ENCODE results near the gene ESYT1. TPM values are rescaled to one million over a fixed set of nuclear protein-coding genes. Genes with fewer than 3 reads are reported as not detected.
"Not testable (repeated sequence)": the region's sequence is repeated elsewhere in the genome, so short reads cannot be mapped to it uniquely, and the experiment has no call there.

ESYT1 gene
- total and polyA plus RNA-seq, 2 donors (not counting 3 experiments of a cell fraction or from before 2014, with no cell fraction given), result 161 to 234 TPM

- Histone ChIP-seq H3K27ac (ENCODE audit: insufficient read depth, low read depth, low read length) (peak overlapping the region; percentile 86), H3K4me1 (ENCODE audit: control insufficient read depth, extremely low read depth, insufficient read depth, low read length) (peaks cover 24% of the 10 kb centered on the region), H3K4me2 (ENCODE audit: insufficient read depth, low read length) (peak overlapping the region; percentile 66), H3K9me1 (replicated peaks; ENCODE audit: control insufficient read depth, extremely low read depth, insufficient read depth, low read length) (no peaks in the 10 kb centered on the region), H2AFZ (ENCODE audit: low read depth, low read length) (peak overlapping the region; percentile 20), H3K79me2 (ENCODE audit: control insufficient read depth, insufficient read depth, low read length) (peaks cover 20% of the 10 kb centered on the region), H3K4me3 (replicated peaks in 1 of 3; ENCODE audit: insufficient read depth in 1 of 3, low read depth in 1 of 3, low read length in 3 of 3) (peak overlapping the region; percentile 44 to 98 (median 70)), H3K27me3 (ENCODE audit: control insufficient read depth in 2 of 2, insufficient read depth in 2 of 2, low read length in 2 of 2) (no peaks in the 10 kb centered on the region), H3K36me3 (ENCODE audit: control insufficient read depth in 2 of 2, extremely low read depth in 1 of 2, insufficient read depth in 2 of 2, low read length in 2 of 2) (peaks cover 10 to 12% of the 10 kb centered on the region in 2 experiments), H4K20me1 (replicated peaks; ENCODE audit: control insufficient read depth, extremely low read depth, insufficient read depth, low read length) (no peaks in the 10 kb centered on the region), H3K9me3 (replicated peaks; ENCODE audit: control insufficient read depth, insufficient read depth, low read length) (no peaks in the 10 kb centered on the region), H3K9ac (replicated peaks; ENCODE audit: extremely low read depth, insufficient read depth, low read length) (peak overlapping the region; percentile 95)
- DNase-seq (ENCODE audit: low read depth, low spot score) (peak; percentile 8), FAIRE-seq (no peak)
- no TSS peak for BruUV-seq (replicated peaks)
- dilution Hi-C loops (cut with MboI; ENCODE audit: extremely low pct_ligation_motif_present, low sequenced_read_pairs) (no loop called here), intact Hi-C loops (cut with micrococcal nuclease) (no loop called here)
- CTCF ChIA-PET, result interaction anchor here (1.0 to 11.9 kb wide), 4 partner anchors 11 to 73 kb away, joined by 3 to 236 read pairs (median 8); partner anchors contain the start of genes PA2G4 and SMARCC2
- TF ChIP-seq JUN (IDR thresholded peaks at IDR 0.05; ENCODE audit: borderline replicate concordance, insufficient read depth, insufficient read length, low read depth) (no peak), POLR2A (IDR thresholded peaks at IDR 0.05; ENCODE audit: low read depth, low read length) (no peak), GATA2 (IDR thresholded peaks at IDR 0.05; ENCODE audit: insufficient read depth, insufficient read length, low read depth, low read length) (no peak)
- POLR2A ChIA-PET, result interaction anchor here (0.8 to 4.0 kb wide), 2 partner anchors 11 to 386 kb away, joined by 3 to 37 read pairs; partner anchors contain the start of genes CD63 and PA2G4
These were observed 12.7 kb upstream of the ESYT1 start for GRCh38 chr12:56115329-56115728.

GRCh38 chr12:56116267-56117081 lies 11.6 kb upstream of the ESYT1 start, which contains the start of gene RPL41:
RPL41 (plus strand) TSS chr12:56116633.
- peak within 1 kb of the TSS; percentile 70 to 98 (median 72) for H3K4me3 ChIP-seq (replicated peaks in 1 of 3; ENCODE audit: insufficient read depth in 1 of 3, low read depth in 1 of 3, low read length in 3 of 3)
- intact Hi-C loops (cut with micrococcal nuclease), result loop anchor here (1.0 kb wide), 3 partner anchors 12 to 69 kb away; partner anchors contain the start of gene PA2G4
- H3K9me3 ChIP-seq (replicated peaks; ENCODE audit: control insufficient read depth, insufficient read depth, low read length), result no peaks in the 10 kb centered on the region
- POLR2A ChIA-PET, result interaction anchor here (0.6 to 4.0 kb wide), 4 partner anchors 12 to 143 kb away, joined by 3 to 37 read pairs (median 12); partner anchors contain the start of genes PA2G4, RAB5B and SMARCC2
- dilution Hi-C loops (cut with MboI; ENCODE audit: extremely low pct_ligation_motif_present, low sequenced_read_pairs), result no loop called here
- no peaks in the 10 kb centered on the region for H4K20me1 ChIP-seq (replicated peaks; ENCODE audit: control insufficient read depth, extremely low read depth, insufficient read depth, low read length)
- no peaks in the 10 kb centered on the region for H3K27me3 ChIP-seq (ENCODE audit: control insufficient read depth in 2 of 2, insufficient read depth in 2 of 2, low read length in 2 of 2)
- H3K27ac ChIP-seq (ENCODE audit: insufficient read depth, low read depth, low read length), result peak within 1 kb of the TSS; percentile 86
- peaks cover 3 to 14% of the 10 kb centered on the region in 2 experiments for H3K36me3 ChIP-seq (ENCODE audit: control insufficient read depth in 2 of 2, extremely low read depth in 1 of 2, insufficient read depth in 2 of 2, low read length in 2 of 2)
- H3K79me2 ChIP-seq (ENCODE audit: control insufficient read depth, insufficient read depth, low read length), result peaks cover 24% of the 10 kb centered on the region
- H3K4me1 ChIP-seq (ENCODE audit: control insufficient read depth, extremely low read depth, insufficient read depth, low read length), result peaks cover 24% of the 10 kb centered on the region
- BruUV-seq (replicated peaks), result TSS peak; percentile 77
- peak; percentile 91 for FAIRE-seq
- H3K9ac ChIP-seq (replicated peaks; ENCODE audit: extremely low read depth, insufficient read depth, low read length), result peak within 1 kb of the TSS; percentile 95
- peak; percentile 96 for DNase-seq (ENCODE audit: low read depth, low spot score)
- no peak for TF ChIP-seq MAX (IDR thresholded peaks at IDR 0.05; ENCODE audit: insufficient read depth, insufficient read length)
- TF ChIP-seq POLR2AphosphoS5 (IDR thresholded peaks at IDR 0.05; ENCODE audit: insufficient read depth, low read depth, low read length), result peak; percentile 100
- TF ChIP-seq POLR2A (IDR thresholded peaks at IDR 0.05; ENCODE audit: low read depth, low read length), result peak; percentile 100
- CTCF ChIA-PET, result interaction anchor here (1.4 to 11.9 kb wide), 4 partner anchors 12 to 72 kb away, joined by 3 to 236 read pairs (median 18); partner anchors contain the start of genes PA2G4 and SMARCC2
- peak within 1 kb of the TSS; percentile 22 for H2AFZ ChIP-seq (ENCODE audit: low read depth, low read length)
- H3K9me1 ChIP-seq (replicated peaks; ENCODE audit: control insufficient read depth, extremely low read depth, insufficient read depth, low read length), result no peaks in the 10 kb centered on the region
- peak within 1 kb of the TSS; percentile 66 for H3K4me2 ChIP-seq (ENCODE audit: insufficient read depth, low read length)

- DNase-seq (ENCODE audit: low read depth, low spot score); FAIRE-seq: not testable (repeated sequence)
These were observed 10.9 kb upstream of the ESYT1 start for GRCh38 chr12:56117082-56117706.

More at GRCh38 chr12:56117082-56117706, 10.9 kb upstream of the ESYT1 start:
- H3K9me3 ChIP-seq (replicated peaks; ENCODE audit: control insufficient read depth, insufficient read depth, low read length); dilution Hi-C loops (cut with MboI; ENCODE audit: extremely low pct_ligation_motif_present, low sequenced_read_pairs); H2AFZ ChIP-seq (ENCODE audit: low read depth, low read length); H4K20me1 ChIP-seq (replicated peaks; ENCODE audit: control insufficient read depth, extremely low read depth, insufficient read depth, low read length); intact Hi-C loops (cut with micrococcal nuclease); H3K9me1 ChIP-seq (replicated peaks; ENCODE audit: control insufficient read depth, extremely low read depth, insufficient read depth, low read length); H3K27me3 ChIP-seq (ENCODE audit: control insufficient read depth in 2 of 2, insufficient read depth in 2 of 2, low read length in 2 of 2): not testable (repeated sequence)
- Histone ChIP-seq H3K4me3 (replicated peaks in 1 of 3; ENCODE audit: insufficient read depth in 1 of 3, low read depth in 1 of 3, low read length in 3 of 3) (peak overlapping the region; percentile 70 to 98 (median 72)), H3K4me2 (ENCODE audit: insufficient read depth, low read length) (peak overlapping the region; percentile 66), H3K4me1 (ENCODE audit: control insufficient read depth, extremely low read depth, insufficient read depth, low read length) (peaks cover 24% of the 10 kb centered on the region), H3K9ac (replicated peaks; ENCODE audit: extremely low read depth, insufficient read depth, low read length) (peak overlapping the region; percentile 95), H3K79me2 (ENCODE audit: control insufficient read depth, insufficient read depth, low read length) (peaks cover 24% of the 10 kb centered on the region), H3K36me3 (ENCODE audit: control insufficient read depth in 2 of 2, extremely low read depth in 1 of 2, insufficient read depth in 2 of 2, low read length in 2 of 2) (peaks cover 0 to 15% of the 10 kb centered on the region in 2 experiments), H3K27ac (ENCODE audit: insufficient read depth, low read depth, low read length) (peak overlapping the region; percentile 86)
- ChIA-PET CTCF (interaction anchor here (2.2 to 11.9 kb wide), 4 partner anchors 10 to 72 kb away, joined by 14 to 236 read pairs (median 27); partner anchors contain the start of genes ESYT1, PA2G4 and SMARCC2), POLR2A (interaction anchor here (0.7 to 4.0 kb wide), 4 partner anchors 11 to 143 kb away, joined by 3 to 37 read pairs (median 19); partner anchors contain the start of genes ESYT1, PA2G4, RAB5B and SMARCC2)
- TSS peak; percentile 63 for BruUV-seq (replicated peaks)
